OCI-LY3 (cell line): ENCODE measurements around the gene PTGIS.

Experiments used
- EZH2phosphoT487 ChIP-seq: fragments of 200-600 bp; shearing (Covaris generic); IDR thresholded peaks from 2 replicates; pipeline ENCODE4 v1.6.1; 2018; ENCODE audit warnings: antibody characterized with exemption, mixed run types, low read depth
- TF ChIP-seq, protein P1 (sequence below): fragments of 200-600, 300-600 bp; sonication (generic); IDR thresholded peaks from 2 replicates; pipeline ENCODE4 v1.5.1; 2014; ENCODE audit warnings: antibody characterized with exemption, low read length, low read depth

DNA sequence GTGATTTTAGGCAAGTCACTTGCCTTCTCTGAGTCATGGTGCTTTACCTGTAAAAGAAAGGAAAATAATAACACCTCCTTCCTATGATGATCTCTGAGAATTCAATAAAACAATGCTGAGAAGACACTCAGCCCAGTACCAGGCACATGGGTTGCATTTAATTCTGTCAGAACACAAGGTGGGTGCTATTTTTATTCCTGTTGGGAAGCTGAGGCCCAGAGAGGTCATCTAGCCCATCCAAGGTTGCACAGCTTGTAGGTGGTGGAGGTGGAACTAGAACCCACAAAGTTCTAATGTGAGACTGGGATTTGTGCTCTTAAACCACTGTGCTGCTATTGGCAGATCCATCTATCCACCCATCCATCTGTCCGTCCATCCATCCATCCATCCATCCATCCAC is 39.6 kb upstream of the PTGIS start:
- TF ChIP-seq, protein P1, sequence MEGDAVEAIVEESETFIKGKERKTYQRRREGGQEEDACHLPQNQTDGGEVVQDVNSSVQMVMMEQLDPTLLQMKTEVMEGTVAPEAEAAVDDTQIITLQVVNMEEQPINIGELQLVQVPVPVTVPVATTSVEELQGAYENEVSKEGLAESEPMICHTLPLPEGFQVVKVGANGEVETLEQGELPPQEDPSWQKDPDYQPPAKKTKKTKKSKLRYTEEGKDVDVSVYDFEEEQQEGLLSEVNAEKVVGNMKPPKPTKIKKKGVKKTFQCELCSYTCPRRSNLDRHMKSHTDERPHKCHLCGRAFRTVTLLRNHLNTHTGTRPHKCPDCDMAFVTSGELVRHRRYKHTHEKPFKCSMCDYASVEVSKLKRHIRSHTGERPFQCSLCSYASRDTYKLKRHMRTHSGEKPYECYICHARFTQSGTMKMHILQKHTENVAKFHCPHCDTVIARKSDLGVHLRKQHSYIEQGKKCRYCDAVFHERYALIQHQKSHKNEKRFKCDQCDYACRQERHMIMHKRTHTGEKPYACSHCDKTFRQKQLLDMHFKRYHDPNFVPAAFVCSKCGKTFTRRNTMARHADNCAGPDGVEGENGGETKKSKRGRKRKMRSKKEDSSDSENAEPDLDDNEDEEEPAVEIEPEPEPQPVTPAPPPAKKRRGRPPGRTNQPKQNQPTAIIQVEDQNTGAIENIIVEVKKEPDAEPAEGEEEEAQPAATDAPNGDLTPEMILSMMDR = no peak
- no peak for TF ChIP-seq EZH2phosphoT487
